ENCODE data around the gene PLCG1. TPM values are rescaled to one million over a fixed set of nuclear protein-coding genes. Genes with fewer than 3 reads are reported as not detected.
A peak's percentile ranks its signal among the peaks of the same experiment; 100 is the strongest.

PLCG1 gene
- total and polyA plus RNA-seq, 2 of the 8 experiments (the other 6 are each of a cell fraction or from before 2014, with no cell fraction given) = 103 to 154 TPM

DNA sequence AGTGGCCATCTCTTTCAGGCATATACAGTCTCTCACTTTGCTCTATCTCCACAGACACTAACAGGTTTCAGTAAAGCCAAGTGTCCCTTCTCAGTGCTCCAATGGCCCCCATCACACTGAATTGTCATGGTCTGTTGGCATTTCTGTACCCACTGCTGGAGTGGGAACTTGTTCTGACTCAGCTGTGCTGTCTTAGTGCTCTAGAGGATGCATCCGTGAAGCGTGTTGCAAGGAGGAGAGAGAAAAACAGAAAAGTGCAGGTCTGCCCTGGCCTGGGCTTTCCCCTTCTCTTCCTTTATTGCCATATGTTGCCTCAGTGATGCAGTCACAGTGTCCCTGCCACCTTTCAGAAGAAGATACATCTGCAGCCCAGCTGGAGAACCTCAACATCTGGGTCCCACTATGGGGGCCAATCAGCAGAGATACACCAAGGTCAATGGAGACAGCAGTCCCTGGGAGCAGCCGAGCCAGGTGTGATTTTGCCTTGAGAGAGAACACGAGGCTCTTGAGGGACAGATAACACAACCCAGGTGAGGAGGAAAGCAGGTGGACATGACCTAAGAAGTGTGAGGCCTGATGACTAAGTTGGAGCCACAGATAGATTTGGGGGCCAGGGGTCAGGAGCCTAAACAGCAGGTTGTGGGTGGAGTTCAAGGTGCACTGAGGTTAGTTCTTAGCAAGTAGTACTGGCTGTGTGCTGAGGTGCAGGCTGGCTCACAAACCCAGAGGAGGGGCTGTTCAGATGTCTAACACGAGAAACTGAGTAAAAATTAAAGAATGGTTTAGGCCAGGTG is 5.6 kb upstream of the PLCG1 start:
- H4K8ac ChIP-seq (ENCODE audit: extremely low read depth, insufficient read depth, low read length) = no peak overlapping the region

More for the DNA sequence above, 5.6 kb upstream of the PLCG1 start:
- H3K23ac ChIP-seq (ENCODE audit: insufficient read length) = no peak overlapping the region
- no peak overlapping the region for H2BK5ac ChIP-seq (ENCODE audit: low read depth, low read length)
- ChIA-PET POLR2A (ENCODE audit: partially characterized antibody) (no interaction called here), CTCF (ENCODE audit: partially characterized antibody) (interaction anchor here (1.5 kb wide), 1 partner anchor 15 kb away, joined by 3 read pairs; no protein-coding TSS in a partner anchor)
- H2AFZ ChIP-seq (ENCODE audit: low read length) = no peak overlapping the region
- peaks cover 0 to 9% (median 2%) of the 10 kb centered on the region in 4 experiments; a peak in 3 of 7 replicates for H3K27me3 ChIP-seq (replicated peaks in 1 of 4; ENCODE audit: control insufficient read depth in 3 of 4, extremely low read depth in 1 of 4, insufficient read depth in 3 of 4, low read length in 3 of 4)
- no peak overlapping the region for H4K5ac ChIP-seq (ENCODE audit: insufficient read length, low read depth, low read length)
- no peak overlapping the region for H3K56ac ChIP-seq (replicated peaks; ENCODE audit: insufficient read length, low read depth, low read length)
- H3K9ac ChIP-seq (replicated peaks in 1 of 4; ENCODE audit: extremely low read depth in 1 of 4, low read depth in 3 of 4, low read length in 3 of 4) = no peak overlapping the region
- no peaks in the 10 kb centered on the region for H3K79me1 ChIP-seq (ENCODE audit: low read depth, low read length)
- H2BK120ac ChIP-seq (replicated peaks; ENCODE audit: low read depth, low read length) = no peak overlapping the region
- H3K79me2 ChIP-seq (ENCODE audit: control insufficient read depth in 1 of 2, insufficient read depth in 2 of 2, low read length in 2 of 2) = no peaks in the 10 kb centered on the region
- H3K36me3 ChIP-seq (ENCODE audit: control insufficient read depth in 2 of 4, insufficient read depth in 4 of 4, low read length in 3 of 4) = no peaks in the 10 kb centered on the region
- peak in 1 of 2 experiments; percentile 17 for DNase-seq (ENCODE audit: low read depth in 1 of 2, low spot score in 2 of 2)
- H3K4me2 ChIP-seq (ENCODE audit: insufficient read depth in 1 of 2, low read depth in 2 of 2, low read length in 2 of 2) = no peak overlapping the region
- H3K4me1 ChIP-seq (replicated peaks in 1 of 4; ENCODE audit: control insufficient read depth in 3 of 4, insufficient read depth in 4 of 4, low read length in 3 of 4) = peaks cover 5 to 11% (median 8%) of the 10 kb centered on the region in 4 experiments
- H2BK15ac ChIP-seq (ENCODE audit: low read length) = no peak overlapping the region
- H2BK12ac ChIP-seq (ENCODE audit: low read depth, low read length) = no peak overlapping the region
- H4K91ac ChIP-seq (replicated peaks; ENCODE audit: insufficient read length, low read length) = no peak overlapping the region
- no peak overlapping the region for H3K27ac ChIP-seq (ENCODE audit: low read depth, low read length)
- no peak overlapping the region for H2BK20ac ChIP-seq (ENCODE audit: low read length)
- no peak overlapping the region for H3K4ac ChIP-seq (replicated peaks; ENCODE audit: insufficient read length, low read depth, low read length)
- H2AK5ac ChIP-seq (ENCODE audit: low read depth, low read length) = no peak overlapping the region
- no peak overlapping the region for H3K4me3 ChIP-seq (ENCODE audit: extremely low read depth in 1 of 4, insufficient read depth in 2 of 4, low read depth in 3 of 4, low read length in 4 of 4)
- FAIRE-seq = no peak
- no peak overlapping the region for H3K14ac ChIP-seq (ENCODE audit: insufficient read length)
- H4K20me1 ChIP-seq (replicated peaks in 1 of 2; ENCODE audit: control insufficient read depth in 1 of 2, insufficient read depth in 2 of 2, low read length in 2 of 2) = peaks cover 0 to 2% of the 10 kb centered on the region in 2 experiments
- no peak for TF ChIP-seq RFX5 (IDR thresholded peaks at IDR 0.05; ENCODE audit: borderline replicate concordance, low read depth, low read length)
- no peak for TF ChIP-seq BRCA1 (IDR thresholded peaks at IDR 0.05; ENCODE audit: low read depth, low read length)
- TF ChIP-seq CREB1 (IDR thresholded peaks at IDR 0.05) = no peak
- no peak for TF ChIP-seq MAFK (IDR thresholded peaks at IDR 0.05; ENCODE audit: low read depth, low read length)
- TF ChIP-seq KDM1A (IDR thresholded peaks at IDR 0.05; ENCODE audit: borderline replicate concordance, low read length) = no peak
- TF ChIP-seq SUZ12 (IDR thresholded peaks at IDR 0.05; ENCODE audit: low read length) = no peak
- TF ChIP-seq CHD2 (IDR thresholded peaks at IDR 0.05; ENCODE audit: low read length) = no peak
- no peak for TF ChIP-seq EZH2 (IDR thresholded peaks at IDR 0.05; ENCODE audit: low read depth, low read length, severe bottlenecking)
- no peak for TF ChIP-seq CBX5 (IDR thresholded peaks at IDR 0.05; ENCODE audit: low read depth, low read length)
- H3K9me3 ChIP-seq (ENCODE audit: insufficient read depth in 2 of 2, low read depth in 1 of 2, low read length in 1 of 2) = no peaks in the 10 kb centered on the region
- H3K23me2 ChIP-seq (ENCODE audit: low read depth, low read length) = peaks cover 4% of the 10 kb centered on the region; the same call in 1 of the 2 replicates
- WGBS, 2 experiments (ENCODE audit: extremely low coverage in 1 of 2, insufficient coverage in 1 of 2, insufficient read length in 1 of 2, insufficient replicate concordance in 2 of 2, low coverage in 1 of 2, low lambda C conversion rate in 2 of 2, missing lambda C conversion rate in 1 of 2) = 67% methylated on average over 4 of the region's 5 CpGs; no CpG with 5 or more reads in 1 of the 2 experiments
- H3K18ac ChIP-seq (ENCODE audit: extremely low read depth, low read length) = no peak overlapping the region
